ENCODE results near the gene IGSF6. TPM values are rescaled to one million over a fixed set of nuclear protein-coding genes. Genes with fewer than 3 reads are reported as not detected.
A peak's percentile ranks its signal among the peaks of the same experiment; 100 is the strongest.

The IGSF6 gene
- total RNA-seq, 2 experiments from 2014 or later = 0.28 to 0.30 TPM

GRCh38 chr16:21593530-21594289 is 58.7 kb downstream of the IGSF6 start:
- peaks cover 65% of the 10 kb centered on the region for H3K4me1 ChIP-seq (ENCODE audit: insufficient read depth, low read length, poor library complexity, severe bottlenecking)
- no peak overlapping the region for H3K4me3 ChIP-seq (ENCODE audit: low read depth, low read length, poor library complexity, severe bottlenecking)
- no TSS peak for BruUV-seq (replicated peaks)
- no peak for DNase-seq (ENCODE audit: low spot score)
- no peaks in the 10 kb centered on the region for H3K36me3 ChIP-seq (ENCODE audit: insufficient read depth, low read length)
- H3K9me3 ChIP-seq (ENCODE audit: low read length) = no peaks in the 10 kb centered on the region
- H3K79me2 ChIP-seq (ENCODE audit: insufficient read depth, low read depth, low read length) = no peaks in the 10 kb centered on the region; the same call in 1 of the 2 replicates
- H3K4me2 ChIP-seq (ENCODE audit: low read length) = no peak overlapping the region
- POLR2A ChIA-PET = interaction anchor here (0.7 to 3.0 kb wide), 4 partner anchors 9 to 49 kb away, joined by 3 to 10 read pairs (median 5); no protein-coding TSS in a partner anchor
- H3K27ac ChIP-seq (ENCODE audit: low read depth, low read length, poor library complexity, severe bottlenecking) = no peak overlapping the region
- CTCF ChIA-PET (ENCODE audit: unreplicated experiment) = no interaction called here
- no peaks in the 10 kb centered on the region for H3K9me2 ChIP-seq (ENCODE audit: insufficient read depth, low read length)
- H4K20me1 ChIP-seq (ENCODE audit: insufficient read depth, low read length) = no peaks in the 10 kb centered on the region
- intact Hi-C loops (cut with micrococcal nuclease; ENCODE audit: unreplicated experiment) = no loop called here
- no peak overlapping the region; the same call in 1 of the 2 replicates for H2AFZ ChIP-seq (ENCODE audit: low read length)
- TF ChIP-seq, protein P1, sequence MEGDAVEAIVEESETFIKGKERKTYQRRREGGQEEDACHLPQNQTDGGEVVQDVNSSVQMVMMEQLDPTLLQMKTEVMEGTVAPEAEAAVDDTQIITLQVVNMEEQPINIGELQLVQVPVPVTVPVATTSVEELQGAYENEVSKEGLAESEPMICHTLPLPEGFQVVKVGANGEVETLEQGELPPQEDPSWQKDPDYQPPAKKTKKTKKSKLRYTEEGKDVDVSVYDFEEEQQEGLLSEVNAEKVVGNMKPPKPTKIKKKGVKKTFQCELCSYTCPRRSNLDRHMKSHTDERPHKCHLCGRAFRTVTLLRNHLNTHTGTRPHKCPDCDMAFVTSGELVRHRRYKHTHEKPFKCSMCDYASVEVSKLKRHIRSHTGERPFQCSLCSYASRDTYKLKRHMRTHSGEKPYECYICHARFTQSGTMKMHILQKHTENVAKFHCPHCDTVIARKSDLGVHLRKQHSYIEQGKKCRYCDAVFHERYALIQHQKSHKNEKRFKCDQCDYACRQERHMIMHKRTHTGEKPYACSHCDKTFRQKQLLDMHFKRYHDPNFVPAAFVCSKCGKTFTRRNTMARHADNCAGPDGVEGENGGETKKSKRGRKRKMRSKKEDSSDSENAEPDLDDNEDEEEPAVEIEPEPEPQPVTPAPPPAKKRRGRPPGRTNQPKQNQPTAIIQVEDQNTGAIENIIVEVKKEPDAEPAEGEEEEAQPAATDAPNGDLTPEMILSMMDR (conservative IDR thresholded peaks at IDR 0.05; ENCODE audit: low read length) = no peak
- TF ChIP-seq EZH2phosphoT487 (IDR thresholded peaks at IDR 0.05; ENCODE audit: borderline replicate concordance, low read depth, low read length) = no peak

- H3K4me3 ChIP-seq (ENCODE audit: low read depth, low read length, poor library complexity, severe bottlenecking) = no peak overlapping the region
- ChIA-PET POLR2A (interaction anchor here (0.7 to 1.2 kb wide), 2 partner anchors 20 to 120 kb away, joined by 3 read pairs; no protein-coding TSS in a partner anchor), CTCF (ENCODE audit: unreplicated experiment) (no interaction called here)
- H3K4me1 ChIP-seq (ENCODE audit: insufficient read depth, low read length, poor library complexity, severe bottlenecking) = peaks cover 50% of the 10 kb centered on the region
- no TSS peak for BruUV-seq (replicated peaks)
- TF ChIP-seq, protein P1 (conservative IDR thresholded peaks at IDR 0.05; ENCODE audit: low read length) = no peak
- TF ChIP-seq EZH2phosphoT487 (IDR thresholded peaks at IDR 0.05; ENCODE audit: borderline replicate concordance, low read depth, low read length) = no peak
- H3K27ac ChIP-seq (ENCODE audit: low read depth, low read length, poor library complexity, severe bottlenecking) = no peak overlapping the region
- H2AFZ ChIP-seq (ENCODE audit: low read length) = no peak overlapping the region
- H4K20me1 ChIP-seq (ENCODE audit: insufficient read depth, low read length) = no peaks in the 10 kb centered on the region
- no peaks in the 10 kb centered on the region for H3K9me3 ChIP-seq (ENCODE audit: low read length)
- H3K9me2 ChIP-seq (ENCODE audit: insufficient read depth, low read length) = no peaks in the 10 kb centered on the region
- no peaks in the 10 kb centered on the region for H3K79me2 ChIP-seq (ENCODE audit: insufficient read depth, low read depth, low read length)
- no peak for DNase-seq (ENCODE audit: low spot score)
- H3K36me3 ChIP-seq (ENCODE audit: insufficient read depth, low read length) = no peaks in the 10 kb centered on the region
- H3K4me2 ChIP-seq (ENCODE audit: low read length) = no peak overlapping the region
- intact Hi-C loops (cut with micrococcal nuclease; ENCODE audit: unreplicated experiment) = no loop called here
Measured at GRCh38 chr16:21592191-21592590, 60.2 kb downstream of the IGSF6 start.

GRCh38 chr16:21590796-21591195 is 61.6 kb downstream of the IGSF6 start:
- intact Hi-C loops (cut with micrococcal nuclease; ENCODE audit: unreplicated experiment) = no loop called here
- Histone ChIP-seq H3K9me2 (ENCODE audit: insufficient read depth, low read length) (no peaks in the 10 kb centered on the region), H3K36me3 (ENCODE audit: insufficient read depth, low read length) (no peaks in the 10 kb centered on the region), H3K4me2 (ENCODE audit: low read length) (peak overlapping the region; percentile 43), H3K9me3 (ENCODE audit: low read length) (no peaks in the 10 kb centered on the region), H4K20me1 (ENCODE audit: insufficient read depth, low read length) (no peaks in the 10 kb centered on the region), H3K4me1 (ENCODE audit: insufficient read depth, low read length, poor library complexity, severe bottlenecking) (peaks cover 38% of the 10 kb centered on the region), H3K27ac (ENCODE audit: low read depth, low read length, poor library complexity, severe bottlenecking) (no peak overlapping the region), H3K79me2 (ENCODE audit: insufficient read depth, low read depth, low read length) (no peaks in the 10 kb centered on the region), H3K4me3 (ENCODE audit: low read depth, low read length, poor library complexity, severe bottlenecking) (no peak overlapping the region), H2AFZ (ENCODE audit: low read length) (peak overlapping the region; percentile 68)
- TF ChIP-seq, protein P1 (conservative IDR thresholded peaks at IDR 0.05; ENCODE audit: low read length) = no peak
- no peak for TF ChIP-seq EZH2phosphoT487 (IDR thresholded peaks at IDR 0.05; ENCODE audit: borderline replicate concordance, low read depth, low read length)
- BruUV-seq (replicated peaks) = no TSS peak
- DNase-seq (ENCODE audit: low spot score) = no peak
- ChIA-PET POLR2A (interaction anchor here (1.0 kb wide), 1 partner anchor 10 kb away, joined by 4 read pairs; no protein-coding TSS in a partner anchor), CTCF (ENCODE audit: unreplicated experiment) (interaction anchor here (1.3 kb wide), 1 partner anchor 67 kb away, joined by 3 read pairs; no protein-coding TSS in a partner anchor)

Data from OCI-LY7 (cell line).